ENCODE results near the gene RGS9.
"Not testable (repeated sequence)": the region's sequence is repeated elsewhere in the genome, so short reads cannot be mapped to it uniquely, and the experiment has no call there.

The RGS9 gene

DNA sequence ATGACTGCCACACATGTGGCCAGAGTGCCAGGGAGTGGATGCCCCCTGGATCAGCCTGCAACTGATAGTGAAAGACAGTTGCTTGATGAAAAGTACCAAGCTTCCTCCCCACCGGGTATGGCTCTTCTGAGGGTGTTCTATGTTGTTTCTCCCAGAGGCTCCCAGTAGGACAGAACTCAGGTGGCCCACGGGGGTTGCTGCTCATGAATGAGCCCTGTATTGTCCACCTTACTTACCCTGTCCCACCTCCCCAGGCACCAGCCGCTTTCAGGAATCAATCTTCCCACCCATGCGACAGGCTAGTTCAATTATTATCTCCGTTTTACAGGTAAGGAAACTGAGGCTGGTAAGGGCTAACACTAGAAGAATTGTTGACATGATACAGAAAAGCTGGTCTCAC lies 34.9 kb upstream of the RGS9 start:
- Histone ChIP-seq H3K36me3 (ENCODE audit: control insufficient read depth, insufficient read depth, low read length) (no peaks in the 10 kb centered on the region), H3K27me3 (ENCODE audit: control insufficient read depth, insufficient read depth, low read length) (no peaks in the 10 kb centered on the region), H3K27ac (ENCODE audit: low read depth, low read length) (no peak overlapping the region), H3K4me1 (ENCODE audit: control insufficient read depth, insufficient read depth, low read length) (peaks cover 9% of the 10 kb centered on the region), H3K4me3 (ENCODE audit: low read length) (no peak overlapping the region), H3K9ac (ENCODE audit: low read length) (no peak overlapping the region)

DNA sequence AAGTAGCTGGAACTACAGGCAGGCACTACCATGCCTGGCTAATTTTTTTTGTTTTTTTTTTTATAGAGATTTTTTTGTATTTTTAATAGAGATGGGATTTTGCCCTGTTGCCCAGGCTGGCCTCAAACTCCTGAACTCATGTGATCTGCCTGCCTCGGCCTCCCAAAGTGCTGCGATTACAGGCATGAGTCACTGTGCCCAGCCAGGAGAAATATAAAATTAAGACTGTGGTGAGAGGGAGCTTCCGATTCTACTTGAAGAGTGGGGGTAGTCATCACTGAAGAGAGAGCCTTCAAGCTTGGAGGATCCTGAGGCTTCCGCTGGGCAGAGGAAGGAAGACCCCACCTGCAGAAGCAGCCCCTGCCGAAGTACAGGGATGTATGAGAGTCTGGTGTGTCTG lies 34.4 kb upstream of the RGS9 start:
- no peaks in the 10 kb centered on the region for H3K27me3 ChIP-seq (ENCODE audit: control insufficient read depth, insufficient read depth, low read length)
- peaks cover 9% of the 10 kb centered on the region for H3K4me1 ChIP-seq (ENCODE audit: control insufficient read depth, insufficient read depth, low read length)
- no peak overlapping the region for H3K9ac ChIP-seq (ENCODE audit: low read length)
- H3K36me3 ChIP-seq (ENCODE audit: control insufficient read depth, insufficient read depth, low read length): no peaks in the 10 kb centered on the region
- H3K4me3 ChIP-seq (ENCODE audit: low read length): no peak overlapping the region
- no peak overlapping the region for H3K27ac ChIP-seq (ENCODE audit: low read depth, low read length)

DNA sequence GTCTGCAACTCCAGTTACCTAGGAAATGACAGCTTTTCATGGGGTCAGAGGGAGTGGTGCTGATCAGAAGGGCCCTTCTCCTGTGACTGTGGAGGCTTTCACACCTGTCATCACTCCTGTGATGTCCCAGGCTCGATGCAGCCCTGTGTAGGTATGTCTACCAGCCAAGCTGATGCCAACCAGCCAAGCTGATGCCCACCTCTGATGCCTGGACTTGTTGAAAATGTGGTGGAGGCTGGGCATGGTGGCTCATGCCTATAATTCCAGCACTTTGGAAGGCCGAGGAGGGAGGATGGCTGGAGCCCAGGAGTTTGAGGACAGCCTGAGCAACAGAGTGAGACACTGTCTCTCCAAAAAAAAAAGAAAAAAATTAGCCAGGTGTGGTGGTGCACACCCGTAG lies 33.7 kb upstream of the RGS9 start:
- no peaks in the 10 kb centered on the region for H3K36me3 ChIP-seq (ENCODE audit: control insufficient read depth, insufficient read depth, low read length)
- H3K27me3 ChIP-seq (ENCODE audit: control insufficient read depth, insufficient read depth, low read length): no peaks in the 10 kb centered on the region
- no peak overlapping the region for H3K9ac ChIP-seq (ENCODE audit: low read length)
- no peak overlapping the region for H3K27ac ChIP-seq (ENCODE audit: low read depth, low read length)
- H3K4me1 ChIP-seq (ENCODE audit: control insufficient read depth, insufficient read depth, low read length): peaks cover 9% of the 10 kb centered on the region
- H3K4me3 ChIP-seq (ENCODE audit: low read length): no peak overlapping the region

DNA sequence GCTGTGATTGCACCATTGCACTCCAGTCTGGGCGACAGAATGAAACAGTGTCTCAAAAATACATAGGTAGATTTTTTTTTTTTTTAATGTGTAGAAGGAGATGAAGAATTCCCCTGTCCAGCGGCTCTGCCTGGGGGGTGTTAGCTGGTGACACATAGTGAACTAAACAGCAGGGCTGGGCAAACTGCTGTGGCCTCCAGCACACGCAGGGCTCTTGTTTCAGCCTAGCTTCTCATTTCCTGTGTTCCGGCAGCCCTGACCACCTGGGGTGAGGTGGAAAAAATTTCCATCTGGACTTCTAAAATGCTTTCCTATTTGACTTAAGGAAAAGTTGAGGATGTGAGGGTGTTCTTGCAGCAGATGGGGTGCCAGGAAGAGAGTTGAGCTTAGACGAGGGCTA lies 33.3 kb upstream of the RGS9 start:
- Histone ChIP-seq H3K27ac (ENCODE audit: low read depth, low read length) (no peak overlapping the region), H3K9ac (ENCODE audit: low read length) (no peak overlapping the region), H3K4me3 (ENCODE audit: low read length) (no peak overlapping the region), H3K27me3 (ENCODE audit: control insufficient read depth, insufficient read depth, low read length) (no peaks in the 10 kb centered on the region), H3K36me3 (ENCODE audit: control insufficient read depth, insufficient read depth, low read length) (no peaks in the 10 kb centered on the region), H3K4me1 (ENCODE audit: control insufficient read depth, insufficient read depth, low read length) (peaks cover 9% of the 10 kb centered on the region)

DNA sequence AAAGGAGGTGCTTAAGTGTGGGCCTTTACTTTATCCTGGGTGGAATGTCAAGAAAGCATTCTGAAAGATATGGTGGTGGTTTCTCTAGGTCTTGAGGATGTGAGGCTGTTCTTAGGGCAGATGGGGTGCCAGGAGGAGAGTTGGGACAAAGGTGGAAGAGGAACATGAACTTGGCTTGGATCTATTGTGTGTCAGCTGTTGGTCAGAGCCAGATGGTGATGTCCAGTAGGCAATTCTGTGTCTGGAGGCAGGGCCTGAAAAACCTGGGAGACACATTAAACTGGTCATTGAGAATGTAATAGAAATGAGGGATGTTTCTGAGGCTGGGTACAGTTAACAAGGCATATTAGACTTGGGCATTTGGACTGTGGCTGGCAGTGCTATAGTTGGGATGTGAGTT lies 32.6 kb upstream of the RGS9 start:
- Histone ChIP-seq H3K4me1 (ENCODE audit: control insufficient read depth, insufficient read depth, low read length) (peaks cover 9% of the 10 kb centered on the region), H3K4me3 (ENCODE audit: low read length) (no peak overlapping the region), H3K27me3 (ENCODE audit: control insufficient read depth, insufficient read depth, low read length) (no peaks in the 10 kb centered on the region), H3K36me3 (ENCODE audit: control insufficient read depth, insufficient read depth, low read length) (no peaks in the 10 kb centered on the region), H3K27ac (ENCODE audit: low read depth, low read length) (no peak overlapping the region), H3K9ac (ENCODE audit: low read length) (no peak overlapping the region)

DNA sequence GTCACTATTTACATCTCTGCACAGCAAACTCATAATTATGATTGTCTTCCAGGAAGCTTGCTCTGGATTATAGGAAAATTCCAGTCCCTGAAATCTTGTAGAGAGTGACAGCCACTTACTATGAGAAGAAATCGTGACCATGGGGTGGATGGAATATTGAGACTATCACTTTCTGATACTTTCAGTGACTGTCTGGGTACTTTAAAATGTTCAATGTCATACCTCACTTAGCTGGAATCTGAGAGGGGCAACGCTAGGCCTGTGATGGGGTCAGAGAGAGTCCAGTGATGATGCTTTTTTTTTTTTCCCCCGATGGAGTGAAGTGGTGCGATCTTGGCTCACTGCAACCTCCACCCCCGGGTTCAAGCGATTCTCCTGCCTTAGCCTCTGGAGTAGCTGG lies 32.2 kb upstream of the RGS9 start:
- H3K27me3 ChIP-seq (ENCODE audit: control insufficient read depth, insufficient read depth, low read length): no peaks in the 10 kb centered on the region
- H3K9ac ChIP-seq (ENCODE audit: low read length): no peak overlapping the region
- H3K4me3 ChIP-seq (ENCODE audit: low read length): no peak overlapping the region
- H3K36me3 ChIP-seq (ENCODE audit: control insufficient read depth, insufficient read depth, low read length): no peaks in the 10 kb centered on the region
- H3K27ac ChIP-seq (ENCODE audit: low read depth, low read length): no peak overlapping the region
- peaks cover 9% of the 10 kb centered on the region for H3K4me1 ChIP-seq (ENCODE audit: control insufficient read depth, insufficient read depth, low read length)

DNA sequence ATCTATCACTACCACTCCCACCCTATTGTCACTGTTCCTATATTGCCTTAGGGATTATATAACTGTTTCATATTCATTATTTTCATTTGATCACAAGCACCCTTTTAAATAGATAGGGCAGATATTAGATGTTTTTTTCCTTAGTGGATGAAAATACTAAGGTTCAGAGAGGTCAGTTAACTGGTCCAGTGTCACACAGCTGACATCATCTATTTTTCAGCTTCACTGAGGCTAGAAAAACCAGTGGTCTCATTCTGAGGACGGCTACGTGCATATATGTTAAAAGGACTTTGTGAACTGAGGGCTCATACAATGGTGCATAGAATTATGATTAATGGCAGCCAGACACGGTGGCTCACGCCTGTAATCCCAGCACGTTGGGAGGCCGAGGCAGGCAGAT lies 29.0 kb upstream of the RGS9 start:
- H3K27me3 ChIP-seq (ENCODE audit: control insufficient read depth, insufficient read depth, low read length): no peaks in the 10 kb centered on the region
- H3K4me3 ChIP-seq (ENCODE audit: low read length): no peak overlapping the region
- no peak overlapping the region for H3K27ac ChIP-seq (ENCODE audit: low read depth, low read length)
- peaks cover 9% of the 10 kb centered on the region for H3K4me1 ChIP-seq (ENCODE audit: control insufficient read depth, insufficient read depth, low read length)
- H3K9ac ChIP-seq (ENCODE audit: low read length): no peak overlapping the region
- no peaks in the 10 kb centered on the region for H3K36me3 ChIP-seq (ENCODE audit: control insufficient read depth, insufficient read depth, low read length)

DNA sequence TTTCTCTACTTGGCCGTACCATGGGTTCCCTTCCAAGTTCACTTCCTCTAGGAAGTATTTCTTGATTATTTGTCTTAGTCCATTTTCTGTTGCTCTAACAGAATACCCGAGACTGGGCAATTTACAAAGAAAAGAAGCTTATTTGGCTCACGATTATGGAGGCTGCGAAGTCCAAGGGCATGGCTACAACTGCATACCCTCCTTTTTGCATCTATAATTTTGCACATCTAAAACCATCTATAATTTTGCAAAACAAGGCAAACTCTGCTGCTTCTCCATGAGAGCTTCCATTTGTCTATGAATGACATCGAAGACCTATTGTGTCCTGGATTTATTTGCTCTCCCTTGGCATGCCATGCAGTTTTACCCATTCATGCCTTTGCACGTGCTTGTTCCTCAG lies 27.6 kb upstream of the RGS9 start:
- peaks cover 9% of the 10 kb centered on the region for H3K4me1 ChIP-seq (ENCODE audit: control insufficient read depth, insufficient read depth, low read length)
- H3K9ac ChIP-seq (ENCODE audit: low read length): no peak overlapping the region
- no peaks in the 10 kb centered on the region for H3K36me3 ChIP-seq (ENCODE audit: control insufficient read depth, insufficient read depth, low read length)
- H3K4me3 ChIP-seq (ENCODE audit: low read length): no peak overlapping the region
- no peak overlapping the region for H3K27ac ChIP-seq (ENCODE audit: low read depth, low read length)
- H3K27me3 ChIP-seq (ENCODE audit: control insufficient read depth, insufficient read depth, low read length): no peaks in the 10 kb centered on the region

DNA sequence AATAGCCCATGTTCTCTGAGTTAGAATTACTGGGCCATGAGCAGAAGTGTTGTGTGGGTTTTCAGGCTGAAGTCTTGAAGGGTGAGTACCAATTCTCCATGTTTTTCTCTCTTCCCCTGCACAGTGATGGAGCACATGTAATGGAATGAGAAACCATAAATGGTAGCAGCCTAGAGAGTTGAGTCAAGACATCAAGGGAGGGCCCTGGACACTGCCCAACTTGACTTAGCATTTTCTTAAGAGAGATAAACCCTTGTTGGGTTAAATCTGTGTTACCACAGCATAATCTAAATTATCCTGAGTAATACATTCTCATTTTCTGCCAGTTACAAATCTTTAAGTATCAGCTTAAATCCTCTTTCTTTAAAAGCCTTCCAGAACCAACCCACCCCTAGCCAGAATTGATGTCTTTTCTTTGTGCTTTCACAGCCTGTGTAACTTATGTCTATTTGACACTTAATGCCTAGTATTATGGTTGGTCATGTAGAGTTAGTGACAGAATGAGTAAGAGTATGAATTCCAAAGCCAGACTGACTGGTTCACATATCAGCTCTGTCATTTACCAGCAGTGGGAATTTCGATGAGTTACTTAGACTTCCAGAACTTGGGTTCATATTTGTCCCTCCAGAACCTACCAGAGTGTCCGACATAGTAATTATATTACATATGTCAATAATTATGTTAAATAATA lies 27.0 kb upstream of the RGS9 start:
- H3K4me1 ChIP-seq (ENCODE audit: control insufficient read depth, insufficient read depth, low read length): peaks cover 9% of the 10 kb centered on the region
- H3K27me3 ChIP-seq (ENCODE audit: control insufficient read depth, insufficient read depth, low read length): no peaks in the 10 kb centered on the region
- no peaks in the 10 kb centered on the region for H3K36me3 ChIP-seq (ENCODE audit: control insufficient read depth, insufficient read depth, low read length)
- H3K27ac ChIP-seq (ENCODE audit: low read depth, low read length): no peak overlapping the region
- no peak overlapping the region for H3K9ac ChIP-seq (ENCODE audit: low read length)
- no peak overlapping the region for H3K4me3 ChIP-seq (ENCODE audit: low read length)

DNA sequence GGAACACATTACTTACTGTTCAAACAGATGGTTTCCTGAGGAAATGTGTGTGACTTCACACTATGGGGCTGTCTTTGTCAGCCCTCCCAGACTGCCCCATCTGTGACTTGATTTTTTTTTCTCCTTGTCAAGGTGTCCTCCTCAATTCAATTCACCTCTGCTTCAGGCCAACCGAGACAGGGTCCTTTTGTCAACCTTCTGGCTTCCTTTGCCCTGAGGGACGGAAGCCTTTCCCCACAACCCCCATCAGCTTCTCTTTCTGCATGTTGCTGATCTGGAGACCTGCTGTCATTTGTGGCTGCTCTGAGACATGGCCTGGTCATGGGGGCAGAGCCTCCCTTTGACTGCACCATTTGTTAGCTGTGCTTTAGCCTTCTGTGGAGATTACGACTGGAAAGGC lies 21.3 kb upstream of the RGS9 start:
- H3K27me3 ChIP-seq (ENCODE audit: control insufficient read depth, insufficient read depth, low read length): no peaks in the 10 kb centered on the region
- no peaks in the 10 kb centered on the region for H3K36me3 ChIP-seq (ENCODE audit: control insufficient read depth, insufficient read depth, low read length)
- H3K9ac ChIP-seq (ENCODE audit: low read length): no peak overlapping the region
- H3K4me3 ChIP-seq (ENCODE audit: low read length): no peak overlapping the region
- H3K4me1 ChIP-seq (ENCODE audit: control insufficient read depth, insufficient read depth, low read length): no peaks in the 10 kb centered on the region
- no peak overlapping the region for H3K27ac ChIP-seq (ENCODE audit: low read depth, low read length)

DNA sequence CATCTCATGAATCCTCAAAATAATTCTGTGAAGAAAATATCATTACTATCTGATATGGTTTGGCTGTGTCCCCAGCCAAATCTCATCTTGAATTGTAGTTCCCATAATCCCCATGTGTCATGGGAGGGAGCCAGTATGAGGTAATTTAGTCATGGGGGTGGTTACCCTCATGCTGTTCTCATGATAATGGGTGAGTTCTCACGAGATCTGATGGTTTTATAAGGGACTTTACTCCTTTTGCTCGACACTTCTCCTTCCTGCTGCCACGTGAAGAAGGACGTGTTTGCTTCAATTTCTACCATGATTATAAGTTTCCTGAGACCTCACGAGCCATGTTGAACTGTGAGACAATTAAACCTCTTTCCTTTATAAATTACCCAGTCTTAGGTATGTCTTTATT lies 20.7 kb upstream of the RGS9 start:
- H3K9ac ChIP-seq (ENCODE audit: low read length); H3K4me1 ChIP-seq (ENCODE audit: control insufficient read depth, insufficient read depth, low read length); H3K27ac ChIP-seq (ENCODE audit: low read depth, low read length); H3K36me3 ChIP-seq (ENCODE audit: control insufficient read depth, insufficient read depth, low read length); H3K4me3 ChIP-seq (ENCODE audit: low read length); H3K27me3 ChIP-seq (ENCODE audit: control insufficient read depth, insufficient read depth, low read length): not testable (repeated sequence)

DNA sequence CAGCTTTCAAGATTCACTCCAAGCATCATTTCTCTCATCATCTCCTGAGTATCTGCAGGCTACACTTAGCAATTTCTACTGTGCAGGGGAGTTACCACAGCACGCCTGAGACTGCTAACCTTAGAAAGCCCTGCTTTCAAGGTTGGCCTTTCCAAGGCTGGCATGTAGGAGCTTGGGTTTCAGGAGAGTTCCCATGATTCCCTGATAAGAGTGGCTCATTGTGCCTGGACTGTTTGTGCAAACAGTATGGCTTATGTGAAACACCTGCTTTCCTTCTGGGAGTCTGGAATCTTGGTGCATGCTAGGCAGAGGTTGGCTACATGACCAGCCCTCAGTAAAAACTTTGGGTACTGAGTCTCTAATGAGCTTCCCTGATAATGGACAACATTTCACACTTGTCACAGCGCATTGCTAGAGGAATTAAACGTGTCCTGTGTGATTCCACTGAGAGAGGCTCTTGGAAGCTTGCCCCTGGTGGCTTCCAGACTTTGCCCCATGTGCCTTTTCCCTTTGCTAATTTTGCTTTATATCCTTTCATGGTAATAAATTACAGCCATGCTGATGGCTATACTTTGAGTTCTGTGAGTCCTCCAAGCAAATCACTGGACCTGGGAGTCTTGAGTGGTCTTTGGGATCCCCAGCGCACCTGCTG lies 19.7 kb upstream of the RGS9 start:
- Histone ChIP-seq H3K36me3 (ENCODE audit: control insufficient read depth, insufficient read depth, low read length) (no peaks in the 10 kb centered on the region), H3K4me1 (ENCODE audit: control insufficient read depth, insufficient read depth, low read length) (no peaks in the 10 kb centered on the region), H3K4me3 (ENCODE audit: low read length) (no peak overlapping the region), H3K27ac (ENCODE audit: low read depth, low read length) (no peak overlapping the region), H3K9ac (ENCODE audit: low read length) (no peak overlapping the region), H3K27me3 (ENCODE audit: control insufficient read depth, insufficient read depth, low read length) (no peaks in the 10 kb centered on the region)

DNA sequence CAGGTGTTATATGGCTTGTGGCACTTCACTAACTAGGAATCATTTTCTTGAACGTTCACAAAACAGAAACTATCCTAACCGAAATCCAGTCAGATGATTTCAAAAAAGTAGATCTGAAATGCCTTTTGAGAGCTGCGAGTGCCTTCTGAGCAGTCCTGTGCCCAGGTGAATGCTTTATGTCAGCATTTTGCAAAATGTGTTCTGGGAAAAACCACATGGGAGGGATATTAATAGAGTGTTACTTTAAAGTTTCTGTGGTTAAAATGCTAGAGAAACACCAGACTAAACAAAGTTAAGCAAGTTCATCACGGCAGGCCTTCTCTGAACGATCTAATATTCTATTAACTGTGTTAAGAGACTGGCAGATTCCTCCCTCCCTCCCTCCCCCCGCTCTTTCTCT lies 15.8 kb upstream of the RGS9 start:
- H3K27me3 ChIP-seq (ENCODE audit: control insufficient read depth, insufficient read depth, low read length): no peaks in the 10 kb centered on the region
- H3K4me1 ChIP-seq (ENCODE audit: control insufficient read depth, insufficient read depth, low read length): no peaks in the 10 kb centered on the region
- H3K27ac ChIP-seq (ENCODE audit: low read depth, low read length): no peak overlapping the region
- H3K36me3 ChIP-seq (ENCODE audit: control insufficient read depth, insufficient read depth, low read length): no peaks in the 10 kb centered on the region
- H3K4me3 ChIP-seq (ENCODE audit: low read length): no peak overlapping the region
- H3K9ac ChIP-seq (ENCODE audit: low read length): no peak overlapping the region

Measured in rectal smooth muscle tissue (tissue), 1 donor.